SK-N-SH (cell line): ENCODE results near the gene DCAF16.

Experiments
- CHD2 ChIP-seq: fragments of 150-350 bp; IDR thresholded peaks from 2 replicates; pipeline ENCODE4 v1.6.1; 2018; ENCODE audit warnings: low read length; ENCODE audit not compliant: partially characterized antibody
- CTCF ChIP-seq: fragments of 200-600 bp; sonication (generic); IDR thresholded peaks from 2 replicates; pipeline ENCODE4 v1.6.1; 2017; ENCODE audit warnings: antibody characterized with exemption, mild to moderate bottlenecking, moderate library complexity
- ELF1 ChIP-seq: IDR thresholded peaks from 2 replicates; pipeline ENCODE4 v1.4.0; 2012
- EP300 ChIP-seq, 2 experiments: IDR thresholded peaks; 2 replicates each; pipeline versions ENCODE4 v1.4.0 to v1.6.1; 2012; ENCODE audit warnings: borderline replicate concordance in 1 of 2, low read depth in 1 of 2, low read length in 1 of 2
- FOXM1 ChIP-seq: IDR thresholded peaks from 2 replicates; pipeline ENCODE4 v1.4.0; 2012; ENCODE audit warnings: low read depth, mild to moderate bottlenecking
- GABPA ChIP-seq: IDR thresholded peaks from 2 replicates; pipeline ENCODE4 v1.4.0; 2012; ENCODE audit warnings: low read depth, mild to moderate bottlenecking
- MXI1 ChIP-seq: IDR thresholded peaks from 2 replicates; pipeline ENCODE4 v1.6.1; 2012; ENCODE audit warnings: mild to moderate bottlenecking, low read depth, low read length, improper control_type of control experiment
- NFIC ChIP-seq: IDR thresholded peaks from 2 replicates; pipeline ENCODE4 v1.4.0; 2012; ENCODE audit warnings: borderline replicate concordance
- POLR2AphosphoS5 ChIP-seq: IDR thresholded peaks from 2 replicates; pipeline ENCODE4 v1.6.1; 2012; ENCODE audit warnings: low read depth, low read length
- RCOR1 ChIP-seq: fragments of 150-350 bp; IDR thresholded peaks from 2 replicates; pipeline ENCODE4 v1.6.1; 2017; ENCODE audit warnings: antibody characterized with exemption, low read length
- SMC3 ChIP-seq: IDR thresholded peaks from 2 replicates; pipeline ENCODE4 v1.6.1; 2012; ENCODE audit warnings: low read depth, low read length, improper control_type of control experiment
- TAF1 ChIP-seq: IDR thresholded peaks from 2 replicates; pipeline ENCODE4 v1.6.1; 2012; ENCODE audit warnings: low read depth, mild to moderate bottlenecking, low read length, moderate library complexity, borderline replicate concordance
- YY1 ChIP-seq: IDR thresholded peaks from 2 replicates; pipeline ENCODE4 v1.4.0; 2012; ENCODE audit warnings: low read depth, mild to moderate bottlenecking
- TF ChIP-seq, protein P1 (sequence below): IDR thresholded peaks from 2 replicates; pipeline ENCODE4 v1.4.0; 2012; ENCODE audit warnings: low read depth

DNA sequence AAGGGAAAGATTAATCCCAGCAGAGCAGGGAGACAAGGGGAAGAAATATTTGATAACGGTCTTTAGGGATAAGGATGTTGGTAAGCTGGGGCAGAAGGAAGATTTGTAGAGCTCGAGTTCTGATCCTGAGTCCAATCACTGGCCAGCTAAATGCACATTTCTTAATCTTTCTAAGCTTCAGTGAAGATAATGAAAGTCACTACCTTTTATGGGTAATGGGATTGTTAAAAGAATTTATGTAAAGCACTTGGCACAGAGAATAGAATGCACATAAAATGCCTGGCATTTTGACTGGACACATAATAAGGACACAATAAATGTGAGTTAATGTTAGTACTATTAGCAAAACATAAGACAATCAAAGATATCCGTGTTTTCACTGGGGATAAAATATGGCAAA is 43.5 kb upstream of the DCAF16 start:
- no peak for TF ChIP-seq CTCF
- TF ChIP-seq POLR2AphosphoS5 = no peak
- TF ChIP-seq SMC3 = no peak
- no peak for TF ChIP-seq YY1
- TF ChIP-seq, protein P1, sequence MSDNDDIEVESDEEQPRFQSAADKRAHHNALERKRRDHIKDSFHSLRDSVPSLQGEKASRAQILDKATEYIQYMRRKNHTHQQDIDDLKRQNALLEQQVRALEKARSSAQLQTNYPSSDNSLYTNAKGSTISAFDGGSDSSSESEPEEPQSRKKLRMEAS = no peak
- TF ChIP-seq TAF1 = no peak
- no peak for TF ChIP-seq CHD2
- TF ChIP-seq FOXM1 = no peak
- TF ChIP-seq MXI1 = no peak
- TF ChIP-seq RCOR1 = no peak
- no peak for TF ChIP-seq ELF1
- no peak for TF ChIP-seq EP300 (IDR thresholded peaks at IDR 0.05; ENCODE audit: borderline replicate concordance in 1 of 2, low read depth in 1 of 2, low read length in 1 of 2)
- no peak for TF ChIP-seq GABPA
- no peak for TF ChIP-seq NFIC
